ENCODE data around the gene PIK3R2. TPM values are rescaled to one million over a fixed set of nuclear protein-coding genes. Genes with fewer than 3 reads are reported as not detected.

PIK3R2 gene
- total and polyA plus RNA-seq, 2 of the 4 experiments (the other 2 are of a cell fraction), result 12.2 to 25.1 TPM

DNA sequence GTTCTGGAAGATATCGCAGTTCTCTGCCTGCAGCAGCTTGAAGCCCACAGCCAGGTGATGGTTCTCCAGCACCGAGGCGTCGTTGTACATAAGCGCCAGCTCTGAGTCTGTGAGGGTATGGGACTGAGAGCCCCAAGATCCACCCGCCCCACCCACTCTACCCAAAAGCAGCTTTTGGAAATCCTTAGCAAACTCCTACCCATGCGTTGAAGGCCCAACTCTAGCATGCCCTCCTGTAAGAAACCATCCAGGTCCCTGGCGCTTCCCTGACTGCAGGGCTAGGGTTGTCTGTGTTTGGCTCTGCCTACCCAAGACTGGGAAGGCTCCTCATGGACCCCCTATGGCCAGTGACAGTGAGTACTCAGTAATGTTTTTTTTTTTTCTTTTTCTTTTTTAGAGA lies 63.8 kb downstream of the PIK3R2 start:
- H2BK15ac ChIP-seq (ENCODE audit: low read depth, low read length), result no peak overlapping the region
- H3K4me2 ChIP-seq (ENCODE audit: low read depth, low read length), result no peak overlapping the region
- H3K27me3 ChIP-seq (ENCODE audit: control insufficient read depth, insufficient read depth, low read length), result no peaks in the 10 kb centered on the region
- no peak for ATAC-seq (ENCODE audit: low read depth)
- H3K79me1 ChIP-seq (ENCODE audit: low read depth in 1 of 2, low read length in 2 of 2), result no peaks in the 10 kb centered on the region
- no peaks in the 10 kb centered on the region for H4K20me1 ChIP-seq (ENCODE audit: insufficient read depth, low read length)
- no peak overlapping the region for H3K14ac ChIP-seq (replicated peaks; ENCODE audit: low read depth, low read length)
- dilution Hi-C loops (cut with HindIII; ENCODE audit: low sequenced_read_pairs, unreplicated experiment) (no loop called here), in situ Hi-C loops (cut with MboI; ENCODE audit: low sequenced_read_pairs) (no loop called here), intact Hi-C loops (cut with micrococcal nuclease) (no loop called here)
- BruUV-seq (replicated peaks), result no TSS peak
- H2BK120ac ChIP-seq (ENCODE audit: low read depth, low read length), result no peak overlapping the region
- H4K8ac ChIP-seq (ENCODE audit: low read depth in 2 of 2, low read length in 2 of 2), result no peak overlapping the region
- CTCF ChIA-PET, result no interaction called here
- POLR2A ChIA-PET (ENCODE audit: unreplicated experiment), result interaction anchor here (0.6 kb wide), 1 partner anchor 119 kb away, joined by 3 read pairs; the partner anchor contains the start of gene MAST3
- H2AFZ ChIP-seq (replicated peaks; ENCODE audit: low read length, poor library complexity), result no peak overlapping the region
- H3K4me3 ChIP-seq (ENCODE audit: insufficient read depth, low read depth, low read length), result no peak overlapping the region
- no peaks in the 10 kb centered on the region; the same call in 1 of the 2 replicates for H3K36me3 ChIP-seq (ENCODE audit: control insufficient read depth, insufficient read depth, low read length)
- H3K9me1 ChIP-seq (ENCODE audit: insufficient read depth, low read length), result peaks cover 2% of the 10 kb centered on the region; the same call in 1 of the 2 replicates
- no peak for DNase-seq
- no peak overlapping the region for H2BK5ac ChIP-seq (ENCODE audit: low read depth, low read length, poor library complexity, severe bottlenecking)
- no peak overlapping the region for H3K56ac ChIP-seq (ENCODE audit: extremely low read depth, insufficient read depth, low read length)
- no peak overlapping the region for H4K5ac ChIP-seq (ENCODE audit: low read depth, low read length)
- no CpG with 5 or more reads among the region's 8 CpGs for WGBS, 2 experiments (ENCODE audit: extremely low coverage in 2 of 2, insufficient read length in 1 of 2)
- H3K9me3 ChIP-seq (ENCODE audit: control insufficient read depth, insufficient read depth, low read length), result no peaks in the 10 kb centered on the region
- no peak overlapping the region for H3K4ac ChIP-seq (ENCODE audit: low read depth, low read length)
- H2BK20ac ChIP-seq (ENCODE audit: low read depth, low read length), result no peak overlapping the region
- no peak overlapping the region for H3K27ac ChIP-seq (ENCODE audit: insufficient read depth, low read length)
- peaks cover 5% of the 10 kb centered on the region for H3K4me1 ChIP-seq (ENCODE audit: control insufficient read depth, insufficient read depth, low read length)
- H3K23ac ChIP-seq (ENCODE audit: low read depth, low read length), result no peak overlapping the region
- H3K18ac ChIP-seq (ENCODE audit: low read depth, low read length), result no peak overlapping the region
- no peak overlapping the region for H4K91ac ChIP-seq (ENCODE audit: insufficient read depth, low read depth, low read length)
- H2AK5ac ChIP-seq (ENCODE audit: low read depth, low read length), result no peak overlapping the region
- H3K9ac ChIP-seq (ENCODE audit: low read depth, low read length), result no peak overlapping the region
- no peak overlapping the region for H2AK9ac ChIP-seq (replicated peaks; ENCODE audit: low read depth, low read length, poor library complexity)
- TF ChIP-seq MAZ (IDR thresholded peaks at IDR 0.05; ENCODE audit: borderline replicate concordance, low read depth, low read length) (no peak), SMC3 (IDR thresholded peaks at IDR 0.05; ENCODE audit: low read depth, low read length) (no peak), RFX5 (IDR thresholded peaks at IDR 0.05; ENCODE audit: low read depth, low read length) (no peak), BHLHE40 (IDR thresholded peaks at IDR 0.05; ENCODE audit: low read depth, low read length) (no peak), RAD21 (IDR thresholded peaks at IDR 0.05; ENCODE audit: low read length) (no peak), RCOR1 (IDR thresholded peaks at IDR 0.05; ENCODE audit: insufficient replicate concordance, low read length) (no peak), CHD1 (IDR thresholded peaks at IDR 0.05; ENCODE audit: low read depth, low read length) (no peak), MXI1 (IDR thresholded peaks at IDR 0.05; ENCODE audit: borderline replicate concordance, low read depth, low read length) (no peak), CEBPB (IDR thresholded peaks at IDR 0.05; ENCODE audit: low read depth, low read length) (no peak), NFE2L2 (IDR thresholded peaks at IDR 0.05; ENCODE audit: low read depth, low read length) (no peak)
- TF ChIP-seq, protein P1, sequence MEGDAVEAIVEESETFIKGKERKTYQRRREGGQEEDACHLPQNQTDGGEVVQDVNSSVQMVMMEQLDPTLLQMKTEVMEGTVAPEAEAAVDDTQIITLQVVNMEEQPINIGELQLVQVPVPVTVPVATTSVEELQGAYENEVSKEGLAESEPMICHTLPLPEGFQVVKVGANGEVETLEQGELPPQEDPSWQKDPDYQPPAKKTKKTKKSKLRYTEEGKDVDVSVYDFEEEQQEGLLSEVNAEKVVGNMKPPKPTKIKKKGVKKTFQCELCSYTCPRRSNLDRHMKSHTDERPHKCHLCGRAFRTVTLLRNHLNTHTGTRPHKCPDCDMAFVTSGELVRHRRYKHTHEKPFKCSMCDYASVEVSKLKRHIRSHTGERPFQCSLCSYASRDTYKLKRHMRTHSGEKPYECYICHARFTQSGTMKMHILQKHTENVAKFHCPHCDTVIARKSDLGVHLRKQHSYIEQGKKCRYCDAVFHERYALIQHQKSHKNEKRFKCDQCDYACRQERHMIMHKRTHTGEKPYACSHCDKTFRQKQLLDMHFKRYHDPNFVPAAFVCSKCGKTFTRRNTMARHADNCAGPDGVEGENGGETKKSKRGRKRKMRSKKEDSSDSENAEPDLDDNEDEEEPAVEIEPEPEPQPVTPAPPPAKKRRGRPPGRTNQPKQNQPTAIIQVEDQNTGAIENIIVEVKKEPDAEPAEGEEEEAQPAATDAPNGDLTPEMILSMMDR (conservative IDR thresholded peaks at IDR 0.05; ENCODE audit: low read depth, low read length), result no peak
- TF ChIP-seq, protein P2, sequence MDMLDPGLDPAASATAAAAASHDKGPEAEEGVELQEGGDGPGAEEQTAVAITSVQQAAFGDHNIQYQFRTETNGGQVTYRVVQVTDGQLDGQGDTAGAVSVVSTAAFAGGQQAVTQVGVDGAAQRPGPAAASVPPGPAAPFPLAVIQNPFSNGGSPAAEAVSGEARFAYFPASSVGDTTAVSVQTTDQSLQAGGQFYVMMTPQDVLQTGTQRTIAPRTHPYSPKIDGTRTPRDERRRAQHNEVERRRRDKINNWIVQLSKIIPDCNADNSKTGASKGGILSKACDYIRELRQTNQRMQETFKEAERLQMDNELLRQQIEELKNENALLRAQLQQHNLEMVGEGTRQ (IDR thresholded peaks at IDR 0.05; ENCODE audit: low read depth, low read length), result no peak
- TF ChIP-seq, protein P3, sequence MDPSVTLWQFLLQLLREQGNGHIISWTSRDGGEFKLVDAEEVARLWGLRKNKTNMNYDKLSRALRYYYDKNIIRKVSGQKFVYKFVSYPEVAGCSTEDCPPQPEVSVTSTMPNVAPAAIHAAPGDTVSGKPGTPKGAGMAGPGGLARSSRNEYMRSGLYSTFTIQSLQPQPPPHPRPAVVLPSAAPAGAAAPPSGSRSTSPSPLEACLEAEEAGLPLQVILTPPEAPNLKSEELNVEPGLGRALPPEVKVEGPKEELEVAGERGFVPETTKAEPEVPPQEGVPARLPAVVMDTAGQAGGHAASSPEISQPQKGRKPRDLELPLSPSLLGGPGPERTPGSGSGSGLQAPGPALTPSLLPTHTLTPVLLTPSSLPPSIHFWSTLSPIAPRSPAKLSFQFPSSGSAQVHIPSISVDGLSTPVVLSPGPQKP (IDR thresholded peaks at IDR 0.05; ENCODE audit: borderline replicate concordance, low read depth, low read length), result no peak
